Hypothalamus (tissue), 51 donors: ENCODE measurements around the gene BIN1.
A peak's percentile ranks its signal among the peaks of the same experiment; 100 is the strongest.

Source experiments
- DNase-seq, 51 donors: peaks; one replicate each; lab custom pipeline; 2025; lab: John Stamatoyannopoulos, UW

BIN1 gene

DNA sequence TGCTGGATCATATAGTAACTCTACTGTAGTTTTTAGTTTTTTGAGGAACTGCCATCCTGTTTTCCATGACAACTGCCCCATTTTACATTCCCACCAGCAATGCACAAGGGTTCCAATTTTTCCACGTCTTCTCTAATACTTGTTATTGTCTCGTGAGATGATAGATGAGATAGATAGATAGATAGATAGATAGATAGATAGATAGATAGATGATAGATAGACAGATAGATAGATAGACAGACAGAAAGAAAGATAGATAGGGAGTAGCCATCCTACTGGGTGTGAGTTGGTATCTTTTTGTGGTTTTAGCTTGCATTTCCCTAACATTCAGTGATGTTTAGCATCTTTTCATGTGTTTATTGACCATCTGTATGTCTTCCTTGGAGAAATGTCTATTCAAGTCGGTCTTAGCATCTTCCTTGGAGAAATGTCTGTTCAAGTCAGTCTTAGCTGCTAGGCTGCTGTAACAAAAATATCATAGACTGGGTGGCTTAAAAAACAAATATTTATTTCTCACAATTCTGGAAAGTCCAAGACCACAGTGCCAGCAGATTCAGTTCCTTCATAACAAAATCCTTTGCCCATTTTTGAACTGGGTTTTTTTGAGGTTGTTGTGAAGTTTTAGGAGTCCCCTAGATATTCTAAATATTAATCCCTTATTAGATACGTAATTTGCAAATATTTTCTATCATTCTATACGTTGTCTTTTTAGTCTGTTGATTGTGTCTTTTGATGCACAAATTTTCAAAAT lies 98.5 kb downstream of the BIN1 start:
- DNase-seq, result no peak

DNA sequence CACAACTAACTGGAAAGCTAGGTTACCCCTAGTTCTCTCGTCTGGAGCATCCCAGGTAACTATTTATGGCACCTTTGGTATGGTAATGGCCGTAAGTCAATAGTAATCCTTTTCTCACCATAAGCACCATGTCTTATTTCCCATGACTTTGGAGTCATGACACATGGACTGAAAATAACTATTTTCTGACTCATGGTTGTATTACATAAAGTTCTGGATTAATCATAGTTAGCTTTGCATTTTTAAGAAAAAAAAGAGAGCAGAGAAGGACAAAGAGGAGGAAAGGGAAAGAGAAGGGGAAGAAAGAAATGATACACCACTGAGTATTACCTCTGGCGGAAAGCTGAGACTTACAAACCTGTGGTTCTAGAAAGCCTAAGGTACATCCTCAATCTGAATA lies 99.3 kb downstream of the BIN1 start:
- no peak for DNase-seq

DNA sequence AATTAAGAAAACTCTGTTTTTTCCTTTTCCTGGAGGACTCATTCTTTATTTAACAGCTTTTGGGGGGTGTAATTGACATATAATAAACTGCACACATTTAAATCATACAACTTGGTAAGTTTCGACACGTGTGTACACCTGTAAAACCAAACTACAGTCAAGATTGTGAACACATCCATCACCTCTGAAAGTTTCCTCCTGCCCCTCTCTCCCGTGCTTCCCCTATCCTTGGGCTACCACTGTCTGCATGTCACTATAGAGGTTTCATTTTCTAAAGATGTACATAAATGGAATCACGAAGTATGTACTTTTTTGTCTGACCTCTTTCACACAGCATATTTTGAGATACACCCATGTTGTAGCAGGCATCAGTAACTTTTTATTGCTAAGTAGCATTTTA lies 100.0 kb downstream of the BIN1 start:
- DNase-seq, result no peak

GRCh38 chr2:127004893-127005600 lies 101.9 kb downstream of the BIN1 start:
- no peak for DNase-seq

GRCh38 chr2:127003070-127003800 lies 103.7 kb downstream of the BIN1 start:
- peak in 11 of 51 donors; percentile 8 to 32 (median 12) for DNase-seq

DNA sequence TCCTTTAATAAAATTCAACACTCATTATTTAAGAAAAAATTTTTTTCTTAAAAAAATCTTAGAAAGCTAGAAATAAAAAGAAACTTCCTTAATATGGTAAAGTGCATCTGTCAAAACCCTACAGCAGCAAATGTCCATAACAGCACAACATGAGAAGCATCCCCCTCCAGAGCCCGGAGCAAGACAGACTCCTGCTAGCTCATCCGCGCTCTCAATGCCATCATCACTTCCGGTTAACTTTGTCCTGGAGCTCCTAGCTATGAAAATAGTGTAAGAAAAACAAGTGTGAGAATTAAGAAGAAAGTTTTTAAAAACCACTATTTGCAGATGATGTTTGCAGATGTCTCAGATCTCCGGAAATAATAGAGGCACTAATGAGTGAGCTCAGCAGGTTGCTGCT lies 105.2 kb downstream of the BIN1 start:
- DNase-seq, result no peak

GRCh38 chr2:127000937-127001336 lies 106.0 kb downstream of the BIN1 start:
- DNase-seq, result no peak

GRCh38 chr2:127000194-127000593 lies 106.8 kb downstream of the BIN1 start:
- no peak for DNase-seq

GRCh38 chr2:126999106-126999756 lies 107.7 kb downstream of the BIN1 start:
- no peak for DNase-seq

DNA sequence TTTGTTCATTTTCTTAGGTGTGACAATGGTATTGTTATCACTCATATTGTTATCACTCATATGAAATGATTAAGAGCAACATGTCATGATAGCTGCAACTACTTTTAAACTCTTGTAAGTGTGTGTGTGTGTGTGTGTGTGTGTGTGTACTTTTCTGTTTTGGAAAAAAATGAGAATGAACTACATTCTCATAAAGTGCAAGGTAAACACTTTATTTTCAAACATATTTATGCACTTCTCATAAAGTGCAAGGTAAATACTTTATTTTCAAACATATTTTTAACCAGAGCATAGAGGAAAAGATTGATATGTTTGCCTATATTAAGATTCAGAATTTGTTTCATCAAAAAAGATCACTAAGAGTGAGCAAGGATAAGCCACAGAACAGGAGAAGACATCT lies 108.5 kb downstream of the BIN1 start:
- DNase-seq, result no peak
